ENCODE measurements around the gene CDC6.

DNA sequence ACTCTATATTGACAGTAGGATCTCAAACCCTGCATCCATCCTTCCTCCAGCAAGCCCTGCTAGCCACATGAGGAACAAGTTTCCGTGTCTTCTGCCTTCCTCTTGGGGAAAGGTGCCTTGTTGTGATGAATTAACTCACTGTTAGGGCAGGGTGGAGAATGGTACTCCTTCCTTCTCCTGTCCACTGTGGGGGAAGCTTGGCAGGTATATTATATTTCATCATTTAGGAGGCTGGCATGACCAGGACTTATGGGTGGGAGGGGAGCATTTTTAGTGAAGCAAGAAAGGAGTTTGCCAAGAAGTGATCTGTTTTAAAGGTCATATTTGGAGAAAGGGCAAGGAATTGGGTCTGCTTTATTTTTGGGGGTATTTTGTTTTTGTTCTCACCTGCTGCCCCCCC is 9.3 kb upstream of the CDC6 start:
- TF ChIP-seq, protein P1, sequence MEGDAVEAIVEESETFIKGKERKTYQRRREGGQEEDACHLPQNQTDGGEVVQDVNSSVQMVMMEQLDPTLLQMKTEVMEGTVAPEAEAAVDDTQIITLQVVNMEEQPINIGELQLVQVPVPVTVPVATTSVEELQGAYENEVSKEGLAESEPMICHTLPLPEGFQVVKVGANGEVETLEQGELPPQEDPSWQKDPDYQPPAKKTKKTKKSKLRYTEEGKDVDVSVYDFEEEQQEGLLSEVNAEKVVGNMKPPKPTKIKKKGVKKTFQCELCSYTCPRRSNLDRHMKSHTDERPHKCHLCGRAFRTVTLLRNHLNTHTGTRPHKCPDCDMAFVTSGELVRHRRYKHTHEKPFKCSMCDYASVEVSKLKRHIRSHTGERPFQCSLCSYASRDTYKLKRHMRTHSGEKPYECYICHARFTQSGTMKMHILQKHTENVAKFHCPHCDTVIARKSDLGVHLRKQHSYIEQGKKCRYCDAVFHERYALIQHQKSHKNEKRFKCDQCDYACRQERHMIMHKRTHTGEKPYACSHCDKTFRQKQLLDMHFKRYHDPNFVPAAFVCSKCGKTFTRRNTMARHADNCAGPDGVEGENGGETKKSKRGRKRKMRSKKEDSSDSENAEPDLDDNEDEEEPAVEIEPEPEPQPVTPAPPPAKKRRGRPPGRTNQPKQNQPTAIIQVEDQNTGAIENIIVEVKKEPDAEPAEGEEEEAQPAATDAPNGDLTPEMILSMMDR (IDR thresholded peaks at IDR 0.05): no peak
- TF ChIP-seq POLR2A (IDR thresholded peaks at IDR 0.05) (no peak), POLR2AphosphoS5 (IDR thresholded peaks at IDR 0.05) (no peak)

All from breast epithelium (tissue), 3 donors.